Measurements from ENCODE around the gene PPP2R3C. TPM values are rescaled to one million over a fixed set of nuclear protein-coding genes. Genes with fewer than 3 reads are reported as not detected.

PPP2R3C gene
- total and polyA plus RNA-seq, 2 of the 13 experiments (the other 11 are each of a cell fraction or from before 2014, with no cell fraction given), result 63.4 to 102 TPM

DNA sequence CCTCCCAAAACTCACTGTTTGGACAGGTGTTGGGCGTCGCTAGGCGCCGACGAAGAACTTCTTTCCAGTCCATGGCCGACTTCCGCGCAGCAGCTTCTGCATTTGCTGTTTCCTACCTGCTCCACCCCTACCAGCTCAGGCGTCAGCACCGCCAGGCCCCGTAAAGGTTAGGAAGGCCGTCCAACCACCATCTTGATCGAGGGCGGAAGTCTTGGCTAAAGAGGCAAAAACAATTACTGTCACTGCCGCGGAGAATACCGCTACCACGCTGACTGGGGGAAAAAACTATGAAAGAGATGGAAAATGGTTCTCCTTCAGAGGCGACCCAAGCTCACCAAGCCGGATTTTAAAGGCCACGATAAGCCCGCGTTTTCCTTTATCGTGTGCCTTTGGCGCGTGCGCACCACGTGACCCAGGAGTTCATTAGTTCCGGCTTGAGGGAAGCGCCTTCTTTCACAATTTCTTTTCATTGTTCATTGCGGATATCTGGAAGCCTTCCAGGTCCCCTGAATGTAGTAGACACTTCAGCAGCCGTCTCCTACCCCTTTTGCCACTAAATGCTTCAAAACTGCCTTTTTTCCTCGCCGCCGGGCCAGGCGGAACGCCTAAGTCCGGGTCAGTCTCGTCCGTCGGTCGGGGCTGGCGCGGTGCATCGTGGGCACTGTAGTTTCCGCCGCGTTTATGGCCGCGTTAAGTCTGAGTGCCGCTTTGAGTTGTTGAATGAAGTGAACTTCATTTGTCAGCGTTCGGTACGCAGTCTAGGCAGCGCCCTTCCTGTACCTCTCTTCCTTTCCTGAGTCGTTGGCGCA is at the start of gene PPP2R3C, which contains the start of gene PRORP (continued):
- TF ChIP-seq XRCC5 (optimal IDR thresholded peaks at IDR 0.05; ENCODE audit: low read length) (peak; percentile 93), ZSCAN21 (CRISPR knock-in tag; IDR thresholded peaks at IDR 0.05; ENCODE audit: borderline replicate concordance) (peak; percentile 87), NFIC (IDR thresholded peaks at IDR 0.05; ENCODE audit: low read length) (peak; percentile 74; the same call in 1 of the 2 replicates), ZNF383 (CRISPR knock-in tag; IDR thresholded peaks at IDR 0.05; ENCODE audit: borderline replicate concordance) (peak; percentile 100), ZNF562 (CRISPR knock-in tag; IDR thresholded peaks at IDR 0.05; ENCODE audit: borderline replicate concordance) (no peak; the same call in 1 of the 2 replicates), ARID2 (CRISPR knock-in tag; IDR thresholded peaks at IDR 0.05; ENCODE audit: borderline replicate concordance) (no peak), CC2D1A (CRISPR knock-in tag; IDR thresholded peaks at IDR 0.05) (peak; percentile 84), ZNF605 (CRISPR knock-in tag; IDR thresholded peaks at IDR 0.05) (peak; percentile 99), ZNF768 (CRISPR knock-in tag; IDR thresholded peaks at IDR 0.05) (peak; percentile 79), ZBED4 (CRISPR knock-in tag; IDR thresholded peaks at IDR 0.05; ENCODE audit: borderline replicate concordance) (peak; percentile 84), KAT7 (CRISPR knock-in tag; IDR thresholded peaks at IDR 0.05; ENCODE audit: borderline replicate concordance) (peak; percentile 93), ISX (CRISPR knock-in tag; conservative IDR thresholded peaks at IDR 0.05) (peak; percentile 98; the same call in 1 of the 2 replicates), ZNF557 (CRISPR knock-in tag; IDR thresholded peaks at IDR 0.05) (peak; percentile 90; the same call in 1 of the 2 replicates), ONECUT2 (CRISPR knock-in tag; IDR thresholded peaks at IDR 0.05) (peak; percentile 68), ZNF790 (CRISPR knock-in tag; IDR thresholded peaks at IDR 0.05; ENCODE audit: borderline replicate concordance) (peak; percentile 99), NFYB (CRISPR knock-in tag; IDR thresholded peaks at IDR 0.05) (peak; percentile 73), TEAD3 (CRISPR knock-in tag; optimal IDR thresholded peaks at IDR 0.05; ENCODE audit: borderline replicate concordance) (peak; percentile 77), ZNF10 (CRISPR knock-in tag; IDR thresholded peaks at IDR 0.05; ENCODE audit: borderline replicate concordance, low read depth) (no peak), ZNF576 (CRISPR knock-in tag; IDR thresholded peaks at IDR 0.05) (peak; percentile 95), ZNF547 (CRISPR knock-in tag; IDR thresholded peaks at IDR 0.05) (peak; percentile 99)
- TF ChIP-seq, protein P1, sequence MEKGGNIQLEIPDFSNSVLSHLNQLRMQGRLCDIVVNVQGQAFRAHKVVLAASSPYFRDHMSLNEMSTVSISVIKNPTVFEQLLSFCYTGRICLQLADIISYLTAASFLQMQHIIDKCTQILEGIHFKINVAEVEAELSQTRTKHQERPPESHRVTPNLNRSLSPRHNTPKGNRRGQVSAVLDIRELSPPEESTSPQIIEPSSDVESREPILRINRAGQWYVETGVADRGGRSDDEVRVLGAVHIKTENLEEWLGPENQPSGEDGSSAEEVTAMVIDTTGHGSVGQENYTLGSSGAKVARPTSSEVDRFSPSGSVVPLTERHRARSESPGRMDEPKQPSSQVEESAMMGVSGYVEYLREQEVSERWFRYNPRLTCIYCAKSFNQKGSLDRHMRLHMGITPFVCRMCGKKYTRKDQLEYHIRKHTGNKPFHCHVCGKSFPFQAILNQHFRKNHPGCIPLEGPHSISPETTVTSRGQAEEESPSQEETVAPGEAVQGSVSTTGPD (CRISPR knock-in tag; IDR thresholded peaks at IDR 0.05), result peak; percentile 85
- TF ChIP-seq, protein P2, sequence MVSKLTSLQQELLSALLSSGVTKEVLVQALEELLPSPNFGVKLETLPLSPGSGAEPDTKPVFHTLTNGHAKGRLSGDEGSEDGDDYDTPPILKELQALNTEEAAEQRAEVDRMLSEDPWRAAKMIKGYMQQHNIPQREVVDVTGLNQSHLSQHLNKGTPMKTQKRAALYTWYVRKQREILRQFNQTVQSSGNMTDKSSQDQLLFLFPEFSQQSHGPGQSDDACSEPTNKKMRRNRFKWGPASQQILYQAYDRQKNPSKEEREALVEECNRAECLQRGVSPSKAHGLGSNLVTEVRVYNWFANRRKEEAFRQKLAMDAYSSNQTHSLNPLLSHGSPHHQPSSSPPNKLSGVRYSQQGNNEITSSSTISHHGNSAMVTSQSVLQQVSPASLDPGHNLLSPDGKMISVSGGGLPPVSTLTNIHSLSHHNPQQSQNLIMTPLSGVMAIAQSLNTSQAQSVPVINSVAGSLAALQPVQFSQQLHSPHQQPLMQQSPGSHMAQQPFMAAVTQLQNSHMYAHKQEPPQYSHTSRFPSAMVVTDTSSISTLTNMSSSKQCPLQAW (CRISPR knock-in tag; IDR thresholded peaks at IDR 0.05), result peak; percentile 95
